ENCODE results near the gene MAEA. TPM values are rescaled to one million over a fixed set of nuclear protein-coding genes. Genes with fewer than 3 reads are reported as not detected.

The MAEA gene
- total RNA-seq, 1 experiment from 2014 or later = 81.1 TPM

GRCh38 chr4:1298461-1298860, 8.8 kb downstream of the MAEA start:
- no TSS peak for BruUV-seq (replicated peaks)

GRCh38 chr4:1299301-1299860, 9.7 kb downstream of the MAEA start:
- no peaks in the 10 kb centered on the region for H3K27me3 Mint-ChIP-seq (ENCODE audit: insufficient read depth, unreplicated experiment)
- H3K27ac Mint-ChIP-seq (ENCODE audit: unreplicated experiment) = no peak overlapping the region
- no peaks in the 10 kb centered on the region for H3K9me3 ChIP-seq
- BruUV-seq (replicated peaks) = no TSS peak
- no peak for DNase-seq
- POLR2A ChIA-PET = interaction anchor here (0.5 kb wide), 1 partner anchor 12 kb away, joined by 4 read pairs; no protein-coding TSS in a partner anchor
- no peak overlapping the region for H3K4me3 Mint-ChIP-seq (ENCODE audit: unreplicated experiment)
- CTCF ChIA-PET = no interaction called here
- no peaks in the 10 kb centered on the region for H3K9me3 Mint-ChIP-seq (ENCODE audit: unreplicated experiment)
- no peak for TF ChIP-seq CTCF (IDR thresholded peaks at IDR 0.05; ENCODE audit: insufficient read depth in 1 of 2, low read depth in 1 of 2, low read length in 1 of 2, severe bottlenecking in 1 of 2, unreplicated experiment in 1 of 2)
- no peaks in the 10 kb centered on the region for H3K4me1 ChIP-seq
- intact Hi-C loops (cut with micrococcal nuclease; ENCODE audit: unreplicated experiment) = no loop called here
- H3K4me3 ChIP-seq (ENCODE audit: low read depth, low read length) = no peak overlapping the region
- H3K4me1 Mint-ChIP-seq (ENCODE audit: low read depth, unreplicated experiment) = no peaks in the 10 kb centered on the region
- H3K36me3 ChIP-seq (ENCODE audit: control insufficient read depth, insufficient read depth, low read length) = peaks cover 2% of the 10 kb centered on the region; the same call in 1 of the 2 replicates
- H3K27me3 ChIP-seq (replicated peaks; ENCODE audit: control insufficient read depth, insufficient read depth, low read length) = no peaks in the 10 kb centered on the region
- peaks cover 57% of the 10 kb centered on the region for H3K36me3 Mint-ChIP-seq (ENCODE audit: insufficient read depth, unreplicated experiment)

More at GRCh38 chr4:1298461-1298860, 8.8 kb downstream of the MAEA start:
- no peaks in the 10 kb centered on the region for H3K4me1 ChIP-seq
- Mint-ChIP-seq H3K36me3 (ENCODE audit: insufficient read depth, unreplicated experiment) (peaks cover 56% of the 10 kb centered on the region), H3K27ac (ENCODE audit: unreplicated experiment) (no peak overlapping the region), H3K4me1 (ENCODE audit: low read depth, unreplicated experiment) (no peaks in the 10 kb centered on the region), H3K9me3 (ENCODE audit: unreplicated experiment) (no peaks in the 10 kb centered on the region), H3K4me3 (ENCODE audit: unreplicated experiment) (no peak overlapping the region), H3K27me3 (ENCODE audit: insufficient read depth, unreplicated experiment) (no peaks in the 10 kb centered on the region)
- H3K4me3 ChIP-seq (ENCODE audit: low read depth, low read length) = no peak overlapping the region
- ChIA-PET POLR2A (no interaction called here), CTCF (no interaction called here)
- peaks cover 2% of the 10 kb centered on the region; the same call in 1 of the 2 replicates for H3K36me3 ChIP-seq (ENCODE audit: control insufficient read depth, insufficient read depth, low read length)
- no peak for DNase-seq
- no peaks in the 10 kb centered on the region for H3K9me3 ChIP-seq
- intact Hi-C loops (cut with micrococcal nuclease; ENCODE audit: unreplicated experiment) = no loop called here
- H3K27me3 ChIP-seq (replicated peaks; ENCODE audit: control insufficient read depth, insufficient read depth, low read length) = no peaks in the 10 kb centered on the region
- TF ChIP-seq CTCF (IDR thresholded peaks at IDR 0.05; ENCODE audit: insufficient read depth in 1 of 2, low read depth in 1 of 2, low read length in 1 of 2, severe bottlenecking in 1 of 2, unreplicated experiment in 1 of 2) = no peak

GRCh38 chr4:1300466-1301455, 11.1 kb downstream of the MAEA start:
- no peak for DNase-seq
- Histone ChIP-seq H3K9me3 (no peaks in the 10 kb centered on the region), H3K36me3 (ENCODE audit: control insufficient read depth, insufficient read depth, low read length) (peaks cover 2% of the 10 kb centered on the region; the same call in 1 of the 2 replicates), H3K4me3 (ENCODE audit: low read depth, low read length) (no peak overlapping the region), H3K27me3 (replicated peaks; ENCODE audit: control insufficient read depth, insufficient read depth, low read length) (no peaks in the 10 kb centered on the region), H3K4me1 (peaks cover 10% of the 10 kb centered on the region)
- no peak for TF ChIP-seq CTCF (IDR thresholded peaks at IDR 0.05; ENCODE audit: insufficient read depth in 1 of 2, low read depth in 1 of 2, low read length in 1 of 2, severe bottlenecking in 1 of 2, unreplicated experiment in 1 of 2)
- Mint-ChIP-seq H3K27me3 (ENCODE audit: insufficient read depth, unreplicated experiment) (no peaks in the 10 kb centered on the region), H3K4me1 (ENCODE audit: low read depth, unreplicated experiment) (peaks cover 2% of the 10 kb centered on the region), H3K27ac (ENCODE audit: unreplicated experiment) (no peak overlapping the region), H3K36me3 (ENCODE audit: insufficient read depth, unreplicated experiment) (peaks cover 60% of the 10 kb centered on the region), H3K9me3 (ENCODE audit: unreplicated experiment) (no peaks in the 10 kb centered on the region), H3K4me3 (ENCODE audit: unreplicated experiment) (no peak overlapping the region)
- ChIA-PET POLR2A (no interaction called here), CTCF (no interaction called here)
- BruUV-seq (replicated peaks) = no TSS peak
- intact Hi-C loops (cut with micrococcal nuclease; ENCODE audit: unreplicated experiment) = no loop called here
